Loucy (cell line): ENCODE results near the gene SIRPA.
"Not testable (repeated sequence)": the region's sequence is repeated elsewhere in the genome, so short reads cannot be mapped to it uniquely, and the experiment has no call there.

ENCODE experiments used
- CTCF ChIP-seq: fragments of 200-600 bp; sonication (generic); conservative IDR thresholded peaks from 2 replicates; pipeline ENCODE4 v1.5.1; 2014; ENCODE audit warnings: mild to moderate bottlenecking, antibody characterized with exemption, low read length
- EZH2phosphoT487 ChIP-seq: fragments of 200-600 bp; IDR thresholded peaks from 2 replicates; pipeline ENCODE4 v1.6.1; 2018; ENCODE audit warnings: antibody characterized with exemption, mild to moderate bottlenecking, moderate library complexity, borderline replicate concordance

- not testable (repeated sequence) for TF ChIP-seq CTCF, EZH2phosphoT487
These were observed 20.0 kb downstream of the SIRPA start for GRCh38 chr20:1915233-1915632.
